Fibroblast of skin of left quadriceps (primary cell): ENCODE measurements around the gene COL27A1.
A peak's percentile ranks its signal among the peaks of the same experiment; 100 is the strongest.

Experiments
- DNase-seq, 2 experiments: peaks; one replicate each; pipeline ENCODE4 v3.0.0-alpha.2; 2013; ENCODE audit warnings: low read depth in 2 of 2

COL27A1 gene

GRCh38 chr9:114149181-114149580 is 6.2 kb upstream of the COL27A1 start:
- DNase-seq = no peak

- no peak for DNase-seq
These were observed 5.5 kb upstream of the COL27A1 start for GRCh38 chr9:114149765-114150340.

GRCh38 chr9:114150608-114151007 is 4.7 kb upstream of the COL27A1 start:
- no peak for DNase-seq

GRCh38 chr9:114151426-114151956 is 3.8 kb upstream of the COL27A1 start:
- no peak for DNase-seq

GRCh38 chr9:114153761-114154599 is 1.4 kb upstream of the COL27A1 start:
- no peak for DNase-seq

GRCh38 chr9:114154600-114155102 is 686 bp upstream of the COL27A1 start:
- no peak for DNase-seq

GRCh38 chr9:114155995-114156656 is 789 bp downstream of the COL27A1 start:
- no peak for DNase-seq

GRCh38 chr9:114156657-114157421 is 1.5 kb downstream of the COL27A1 start:
- DNase-seq = peak; percentile 48 to 52

GRCh38 chr9:114157516-114158176 is 2.3 kb downstream of the COL27A1 start:
- DNase-seq = no peak

- DNase-seq = no peak
These were observed 3.3 kb downstream of the COL27A1 start for GRCh38 chr9:114158482-114159130.

GRCh38 chr9:114159691-114160090 is 4.4 kb downstream of the COL27A1 start:
- no peak for DNase-seq

- DNase-seq = no peak
These were observed 6.2 kb downstream of the COL27A1 start for GRCh38 chr9:114161513-114161912.

GRCh38 chr9:114163517-114163951 is 8.2 kb downstream of the COL27A1 start:
- no peak for DNase-seq

- DNase-seq = no peak
These were observed 9.0 kb downstream of the COL27A1 start for GRCh38 chr9:114164191-114164794.

GRCh38 chr9:114165407-114166102 is 10.2 kb downstream of the COL27A1 start:
- no peak for DNase-seq

GRCh38 chr9:114166103-114166470 is 10.8 kb downstream of the COL27A1 start:
- no peak for DNase-seq

- DNase-seq = no peak
These were observed 11.6 kb downstream of the COL27A1 start for GRCh38 chr9:114166614-114167572.

GRCh38 chr9:114167591-114168091 is 12.3 kb downstream of the COL27A1 start:
- no peak for DNase-seq
